NCI-H82 treated with DMSO at 0.1 percent for 48 hours (cell line): ENCODE results near the gene AMACR.

Experiments
- DNase-seq: peaks from one replicate; lab custom pipeline; 2025; ENCODE audit not compliant: unreplicated experiment; lab: John Stamatoyannopoulos, UW

Gene AMACR

DNA sequence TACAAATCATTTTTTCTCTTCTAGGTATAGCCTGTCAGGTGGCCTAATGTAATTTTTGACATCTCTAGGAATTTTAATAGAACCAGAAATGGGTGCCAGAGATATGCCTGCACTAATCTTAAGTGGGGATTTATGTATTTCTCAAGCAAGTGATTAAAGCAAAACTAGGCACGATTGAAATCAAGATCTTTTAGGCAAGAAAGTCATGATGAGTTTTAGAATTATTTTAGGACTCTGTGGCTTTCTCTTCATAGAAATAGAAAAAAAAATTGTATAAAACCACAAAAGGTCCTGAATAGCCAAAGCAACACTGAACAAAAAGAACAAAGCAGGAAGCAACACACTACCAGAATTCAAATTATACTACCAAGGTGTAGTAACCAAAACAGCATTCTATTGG, 952 bp upstream of the AMACR start:
- DNase-seq: no peak

DNA sequence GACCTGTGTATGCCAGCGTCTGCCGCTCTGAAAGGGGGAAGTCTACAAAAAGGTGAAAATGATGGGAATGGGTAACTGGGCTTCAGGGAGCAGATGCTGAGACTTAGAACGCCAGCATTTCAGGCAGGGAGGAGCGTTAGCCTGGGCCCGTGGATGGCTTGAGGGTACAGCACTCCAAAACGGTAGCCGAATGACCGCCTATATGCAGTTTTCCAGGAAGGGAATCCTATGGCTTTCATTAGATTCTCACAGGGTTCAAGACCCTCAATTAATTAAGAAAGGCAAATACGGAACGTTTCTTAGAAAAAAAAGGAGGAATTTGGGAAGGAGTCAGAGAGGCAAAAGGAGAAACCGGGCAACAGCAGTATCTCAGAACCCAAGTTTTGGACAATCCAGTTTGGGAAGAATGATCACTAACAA, 639 bp downstream of the AMACR start:
- DNase-seq: no peak

DNA sequence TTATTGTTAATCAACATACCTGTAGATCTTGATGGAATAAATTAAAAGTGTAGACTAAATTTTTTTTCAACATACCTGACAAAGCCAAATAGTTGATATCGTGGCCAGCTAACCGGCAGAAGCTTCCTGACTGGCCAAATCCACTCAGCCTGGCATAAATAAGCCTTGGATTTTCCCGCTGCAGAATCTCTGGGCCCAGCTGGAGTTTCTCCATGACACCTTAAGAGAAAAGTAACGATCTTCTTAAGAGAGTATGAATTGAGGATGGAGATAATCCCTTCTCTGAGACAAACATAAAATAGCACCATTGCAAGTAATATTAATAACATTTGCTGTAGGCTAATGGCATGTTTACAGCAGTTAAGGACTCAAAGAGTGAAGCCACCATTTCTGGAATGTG, 2.2 kb downstream of the AMACR start:
- no peak for DNase-seq

DNA sequence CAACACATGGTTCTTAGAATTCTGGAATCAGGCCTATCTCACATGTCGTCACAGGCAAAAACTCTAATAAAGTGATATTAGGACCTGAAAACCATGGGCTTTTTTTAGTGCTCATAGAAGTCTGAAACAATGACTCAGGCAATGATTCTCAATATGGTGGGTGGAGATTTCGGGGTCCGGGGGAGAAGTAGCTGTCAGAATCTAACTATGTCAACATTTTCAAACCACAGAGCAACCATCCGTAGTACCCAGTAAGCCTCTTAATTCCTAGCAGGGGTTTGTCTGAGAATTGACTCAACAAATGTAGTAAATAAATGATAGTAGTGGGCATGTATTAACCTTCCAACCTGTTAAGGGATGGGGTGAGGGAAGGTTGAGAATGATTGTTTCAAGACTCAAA, 2.6 kb downstream of the AMACR start:
- no peak for DNase-seq

DNA sequence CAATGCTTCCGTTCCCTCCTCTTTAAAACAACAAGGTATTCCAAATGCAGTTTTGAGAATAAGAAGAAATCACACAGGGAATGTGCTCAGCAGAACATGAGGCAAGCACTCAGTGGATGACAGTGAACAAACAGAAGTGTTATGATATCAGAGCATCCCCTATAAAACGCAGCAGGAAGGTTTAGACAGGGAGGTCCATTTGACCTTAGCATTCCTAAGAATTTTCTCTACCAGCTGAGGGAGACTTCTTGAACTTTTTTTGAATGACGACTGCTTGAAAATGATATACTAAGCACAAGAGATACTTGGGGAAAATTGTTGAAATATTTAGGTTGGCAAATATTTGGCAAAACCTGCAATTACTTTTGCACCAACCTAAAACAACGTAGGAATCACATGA, 3.9 kb downstream of the AMACR start:
- DNase-seq: no peak

DNA sequence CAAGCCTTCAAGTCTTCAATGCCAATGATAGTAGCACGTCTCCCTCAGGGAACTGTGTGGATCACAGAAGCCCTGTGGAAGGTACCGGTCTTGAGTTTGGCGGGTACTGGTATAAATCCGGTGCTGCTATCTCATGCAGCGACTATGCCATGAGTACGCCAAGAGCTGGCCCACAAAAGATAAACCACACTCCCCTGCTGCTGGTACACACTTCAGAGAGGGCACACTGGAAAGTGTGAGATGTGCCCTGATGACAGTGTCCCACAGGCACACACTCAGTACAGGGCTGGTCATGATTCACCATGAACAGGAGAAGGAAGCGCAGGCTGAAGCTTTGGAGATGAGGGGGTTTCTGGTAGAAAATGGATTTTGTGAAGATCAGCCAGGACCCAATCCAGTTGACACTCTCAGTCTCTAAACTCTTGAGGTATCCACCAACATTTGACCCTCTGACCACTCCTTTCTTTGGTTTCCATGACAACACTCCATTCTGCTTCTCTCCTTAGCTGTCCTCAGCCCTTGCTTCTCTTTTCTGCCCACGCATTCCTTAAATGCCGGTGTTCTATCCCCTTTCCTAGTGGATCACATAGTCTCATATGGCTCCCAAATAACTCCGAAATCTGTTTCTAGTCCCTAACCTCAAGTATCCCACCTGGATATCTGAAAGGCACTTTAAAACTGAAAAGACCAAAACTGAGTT, 5.1 kb downstream of the AMACR start:
- DNase-seq: no peak

DNA sequence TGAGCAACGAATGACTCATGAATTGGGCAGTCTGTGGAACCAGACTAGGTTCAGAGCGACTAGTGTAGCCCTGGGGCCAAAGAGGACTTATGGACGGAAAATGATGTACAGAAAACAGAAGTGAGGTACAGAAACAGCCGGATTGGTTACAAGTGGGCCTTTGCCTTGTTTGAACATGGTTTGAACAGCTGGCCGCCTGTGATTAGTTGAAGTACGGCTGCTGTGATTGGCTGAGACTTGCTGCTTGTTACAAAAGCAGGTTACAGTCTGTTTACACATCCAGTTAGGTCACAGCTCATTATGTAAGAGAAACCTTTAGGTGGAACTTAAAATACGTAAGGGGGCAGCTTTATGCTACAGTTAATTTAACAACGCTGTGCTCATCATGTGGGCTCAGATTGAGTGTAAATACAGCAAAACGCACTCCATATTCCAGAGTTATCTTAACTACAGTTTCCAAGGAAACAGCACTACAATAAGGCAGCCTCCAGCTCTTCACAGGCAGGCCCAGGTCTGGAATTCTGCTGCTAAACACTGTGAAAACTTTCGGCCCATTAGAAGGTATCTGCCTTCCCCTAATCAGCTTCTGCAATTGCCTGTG, 6.5 kb downstream of the AMACR start:
- DNase-seq: peak; percentile 36

DNA sequence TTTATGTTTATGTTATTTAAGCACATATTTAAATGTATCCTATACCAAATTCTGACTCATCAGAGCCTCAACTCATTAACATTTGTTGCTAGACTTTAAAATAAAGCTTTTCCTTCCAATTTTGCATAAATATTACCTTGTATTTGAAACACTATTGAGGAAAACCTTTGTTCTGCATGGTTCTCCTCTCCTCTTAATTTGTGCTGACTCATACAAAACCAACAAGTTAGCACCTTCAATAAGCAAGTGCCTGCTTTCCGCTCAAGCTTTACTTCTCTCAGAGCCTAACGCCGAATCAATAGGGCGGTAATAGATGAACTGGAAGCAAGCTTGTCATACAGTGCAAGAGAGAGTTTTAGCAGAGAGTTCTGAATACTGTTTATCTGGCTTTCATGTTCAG, 7.9 kb downstream of the AMACR start:
- no peak for DNase-seq

DNA sequence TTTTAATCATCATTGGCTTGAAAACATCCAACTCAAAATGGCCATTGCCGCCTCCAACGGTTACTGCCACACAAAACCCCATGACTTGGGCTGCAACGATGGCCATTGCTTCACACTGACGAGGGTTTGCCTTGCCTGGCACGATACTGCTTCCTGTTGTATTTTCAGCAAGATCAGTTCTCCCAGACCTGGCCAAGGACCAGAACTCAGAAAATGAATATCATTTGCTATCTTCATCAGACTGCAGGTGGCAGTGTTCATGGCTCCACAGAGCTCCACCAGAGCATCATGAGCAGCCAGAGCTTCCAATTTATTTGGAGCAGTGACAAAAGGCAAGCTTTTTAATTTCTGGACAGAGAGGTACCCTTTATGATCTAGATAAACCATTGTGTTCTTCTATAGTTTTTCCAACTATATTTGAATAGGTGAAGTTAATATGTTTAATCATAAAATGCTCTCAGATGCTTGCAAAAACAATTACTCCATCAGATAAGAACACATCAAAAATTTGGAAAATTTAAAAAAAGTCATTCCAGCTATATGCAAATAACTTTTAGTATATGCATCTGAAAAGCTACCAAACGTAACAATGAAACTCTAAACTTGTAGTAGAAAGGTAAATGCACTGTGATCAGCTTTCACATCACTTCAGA, 10.4 kb downstream of the AMACR start:
- DNase-seq: no peak

DNA sequence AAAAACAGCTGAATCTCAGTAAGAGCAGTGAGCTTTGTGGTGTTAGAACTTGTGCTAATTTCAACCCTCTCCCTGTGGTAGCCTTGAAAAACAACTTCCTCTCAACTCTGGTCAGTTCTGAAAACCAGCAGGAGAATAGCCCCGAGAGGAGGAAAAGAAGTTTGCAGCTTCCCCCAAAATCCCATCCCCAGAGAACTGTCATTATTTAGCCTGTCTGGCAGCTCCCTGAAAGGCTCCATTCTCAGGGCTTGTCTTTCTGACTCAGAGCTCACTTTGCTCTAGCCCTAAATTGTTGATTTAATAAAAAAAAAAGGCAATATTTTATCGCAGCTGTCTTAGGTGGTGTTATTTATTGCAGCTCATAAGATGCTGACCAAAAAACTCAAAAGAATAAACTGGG, 12.0 kb downstream of the AMACR start:
- no peak for DNase-seq

DNA sequence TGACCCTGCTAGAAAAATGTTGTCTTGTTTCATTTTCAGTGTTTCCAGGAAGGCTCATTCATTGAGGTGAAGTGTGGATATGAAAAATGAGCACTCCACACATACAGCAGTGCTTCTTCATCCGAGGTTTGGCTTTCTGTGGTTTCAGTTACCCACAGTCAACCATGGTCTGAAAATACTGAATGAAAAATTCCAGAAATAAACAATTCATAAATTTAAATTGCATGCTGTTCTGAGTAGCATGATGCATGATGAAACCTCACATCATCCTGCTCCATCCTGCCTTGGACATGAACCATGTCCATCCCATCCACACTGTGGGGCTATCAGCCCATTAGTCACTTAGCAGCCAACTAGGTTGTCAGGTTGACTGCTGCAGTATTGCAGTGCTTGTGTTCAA, 13.0 kb downstream of the AMACR start:
- no peak for DNase-seq

DNA sequence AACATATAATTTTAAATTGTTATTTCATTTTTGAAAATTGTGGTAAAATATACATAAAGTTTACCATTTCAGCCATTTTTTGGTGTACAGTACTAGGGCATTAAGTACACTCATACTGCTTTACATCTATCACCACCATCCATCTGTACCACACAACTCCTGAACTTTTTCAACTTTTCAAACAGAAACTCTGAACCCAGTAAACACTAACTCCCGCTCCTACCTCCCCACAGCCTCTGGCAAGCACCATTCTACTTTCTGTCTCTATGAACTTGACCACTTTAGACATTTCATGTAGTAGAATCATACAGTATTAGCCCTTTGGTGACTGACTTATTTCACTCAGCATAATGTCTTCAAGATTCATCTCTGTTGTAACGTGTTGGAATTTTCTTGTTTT, 15.0 kb downstream of the AMACR start:
- DNase-seq: no peak

DNA sequence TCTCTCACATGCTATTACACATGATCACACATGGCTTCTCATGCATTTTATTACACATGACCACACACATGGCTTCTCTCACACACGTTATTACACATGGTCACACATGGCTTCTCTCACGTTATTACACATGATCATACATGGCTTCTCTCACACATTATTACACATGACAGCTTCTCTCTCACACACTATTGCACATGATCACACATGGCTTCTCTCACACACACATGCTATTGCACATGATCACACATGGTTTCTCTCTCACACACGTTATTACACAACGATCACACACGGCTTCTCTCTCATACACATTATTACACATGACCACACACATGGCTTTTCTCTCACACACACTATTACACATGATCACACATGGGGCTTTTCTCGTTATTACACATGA, 22.4 kb downstream of the AMACR start:
- DNase-seq: no peak

DNA sequence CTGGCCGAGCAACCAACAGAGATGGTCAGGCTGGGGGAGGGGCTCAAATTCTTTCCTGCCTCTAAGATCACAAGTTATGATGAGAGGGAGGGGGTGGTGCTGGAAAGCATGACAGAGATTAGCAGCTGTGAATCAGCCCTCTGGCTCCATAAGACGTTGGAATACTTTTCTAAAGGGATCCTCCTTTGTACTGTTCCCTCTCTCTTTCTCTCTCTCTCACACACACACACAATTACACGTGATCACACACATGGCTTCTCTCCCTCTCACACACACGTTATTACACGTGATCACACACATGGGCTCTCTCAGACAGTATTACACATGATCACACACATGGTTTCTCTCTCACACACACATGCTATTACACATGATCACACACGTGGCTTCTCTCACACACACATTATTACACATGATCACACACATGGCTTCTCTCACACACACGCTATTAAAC, 23.2 kb downstream of the AMACR start, which contains the start of gene SLC45A2:
Gene SLC45A2, minus strand, starts transcription at position 23 of the 454 bp plus-strand sequence. CDS start 110 bp downstream, outside the sequence.
- no peak for DNase-seq

DNA sequence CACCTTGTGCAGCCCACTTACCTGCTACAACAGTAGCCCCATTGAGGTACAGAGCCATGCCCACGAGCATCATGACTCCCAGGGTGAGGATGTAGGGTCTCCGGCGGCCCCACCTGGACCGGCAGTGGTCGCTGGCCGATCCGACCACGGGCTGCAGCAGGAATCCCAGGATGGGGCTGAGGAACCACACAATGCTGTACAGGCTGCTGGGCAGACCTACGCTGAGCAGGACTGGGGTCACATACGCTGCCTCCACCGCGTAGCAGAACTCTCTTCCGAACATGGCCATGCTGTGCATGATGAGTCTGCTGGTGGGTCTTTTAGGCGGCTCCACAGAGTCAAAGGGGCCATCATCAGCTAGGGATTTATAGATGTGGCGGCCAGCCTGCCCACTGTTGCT, 23.7 kb downstream of the AMACR start:
- no peak for DNase-seq

DNA sequence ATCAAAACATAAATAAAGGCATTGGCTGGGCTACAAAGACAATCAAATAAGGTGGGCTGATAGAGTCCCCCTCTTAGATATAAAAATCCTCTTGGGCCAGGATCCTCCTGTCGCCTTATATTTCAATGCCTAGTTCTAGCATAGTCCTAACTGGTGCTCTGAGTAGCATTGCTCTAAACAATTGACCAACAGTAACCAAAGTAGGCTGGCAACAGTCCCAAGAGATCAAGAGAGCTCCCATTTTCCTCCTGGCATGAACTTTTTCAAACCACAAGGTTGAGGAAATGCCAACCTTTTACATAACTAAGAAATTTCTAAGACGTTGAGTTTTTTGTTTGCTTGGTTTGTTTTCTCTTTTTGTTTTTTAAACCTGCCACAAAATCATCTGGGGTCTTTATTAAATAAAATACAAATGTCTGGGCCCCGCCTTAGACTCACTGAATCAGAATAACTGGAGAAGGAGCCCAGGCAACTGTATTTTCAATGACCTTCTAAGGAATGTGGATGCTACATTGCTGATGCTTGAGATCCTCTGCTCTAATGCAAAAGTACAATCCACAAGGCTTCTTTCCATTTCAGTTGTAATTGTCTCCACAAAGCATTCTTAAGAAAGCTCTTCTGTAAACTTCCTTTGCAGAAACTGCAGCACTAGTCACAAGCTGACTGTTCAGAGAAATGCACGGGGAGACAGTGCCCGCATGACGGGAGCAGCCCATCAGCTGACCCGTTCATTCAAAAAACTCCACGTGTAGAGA, 26.3 kb downstream of the AMACR start:
- DNase-seq: no peak

DNA sequence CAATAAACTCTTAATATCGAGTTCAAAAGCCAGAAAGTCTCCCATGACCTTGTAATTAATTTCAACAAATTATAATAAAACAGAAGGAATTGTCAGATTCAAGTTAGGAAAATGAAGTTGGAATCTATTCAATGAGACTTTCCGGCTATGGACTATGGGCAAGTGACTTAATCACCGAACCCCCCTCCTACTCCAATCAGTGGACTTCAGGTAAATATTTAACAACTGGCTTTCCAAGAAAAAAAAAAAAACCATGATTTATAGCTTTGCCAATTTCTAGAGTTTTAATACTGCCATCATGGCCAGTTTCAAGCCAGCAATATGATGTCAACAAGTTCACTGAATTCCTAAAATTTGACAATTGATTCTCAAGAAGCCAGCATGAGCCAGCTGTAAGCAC, 27.8 kb downstream of the AMACR start:
- no peak for DNase-seq

DNA sequence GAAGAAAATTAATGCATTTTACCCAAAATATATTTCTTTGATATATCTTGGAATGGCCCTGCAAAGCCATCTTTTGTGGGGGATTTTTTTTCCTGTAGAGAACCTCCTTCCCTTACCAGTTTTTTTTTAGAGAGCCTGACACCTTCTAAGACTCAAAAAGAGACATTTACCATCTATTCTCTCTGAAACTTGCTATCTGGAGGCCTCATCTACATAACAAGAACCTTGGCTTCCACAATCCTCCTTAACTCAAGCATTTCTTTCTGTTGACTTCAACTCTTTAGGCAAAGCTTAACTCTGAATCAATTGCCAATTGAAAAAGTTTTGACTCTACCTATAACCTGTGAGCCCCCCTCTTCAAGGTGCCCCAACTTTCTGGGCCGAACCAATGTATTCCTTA, 29.5 kb downstream of the AMACR start:
- DNase-seq: no peak

DNA sequence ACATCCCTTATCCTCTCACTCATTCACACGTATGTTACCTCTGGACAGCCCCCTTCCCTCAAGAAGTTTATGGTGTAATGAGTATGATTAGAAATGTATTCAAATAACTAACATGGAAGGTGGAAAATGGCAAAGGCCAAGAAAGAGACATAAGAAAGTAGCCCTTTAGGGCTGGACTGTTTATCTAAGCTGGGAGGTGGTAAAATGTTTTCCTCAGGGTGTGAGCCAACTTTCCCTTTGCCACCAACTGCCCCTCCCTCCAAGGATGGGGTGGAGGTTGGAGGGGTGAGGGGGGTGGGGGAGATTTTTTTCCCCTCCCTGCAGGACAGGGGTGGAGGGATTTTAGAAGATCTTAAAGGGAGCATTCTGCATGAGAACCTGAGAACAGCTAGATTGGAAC, 31.5 kb downstream of the AMACR start:
- no peak for DNase-seq

DNA sequence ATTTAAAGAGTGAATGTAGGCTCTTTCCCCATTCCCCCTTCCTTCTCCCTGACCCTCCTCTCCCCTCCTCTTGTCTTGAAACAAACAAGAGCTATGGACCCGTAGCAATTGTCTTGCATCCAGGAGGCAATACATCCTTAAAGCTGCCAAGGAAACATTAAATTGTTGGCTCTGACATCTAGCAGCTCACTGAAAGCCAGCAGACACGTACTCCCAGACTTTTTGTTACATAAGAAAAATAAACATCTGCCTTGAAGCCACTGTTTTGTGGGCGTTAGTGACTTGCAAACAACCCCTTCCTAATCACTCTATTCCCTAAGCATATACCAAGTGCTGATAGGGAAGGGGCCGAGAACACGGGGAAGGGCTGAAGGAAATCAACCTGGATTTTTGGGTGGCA, 32.0 kb downstream of the AMACR start:
- DNase-seq: no peak

DNA sequence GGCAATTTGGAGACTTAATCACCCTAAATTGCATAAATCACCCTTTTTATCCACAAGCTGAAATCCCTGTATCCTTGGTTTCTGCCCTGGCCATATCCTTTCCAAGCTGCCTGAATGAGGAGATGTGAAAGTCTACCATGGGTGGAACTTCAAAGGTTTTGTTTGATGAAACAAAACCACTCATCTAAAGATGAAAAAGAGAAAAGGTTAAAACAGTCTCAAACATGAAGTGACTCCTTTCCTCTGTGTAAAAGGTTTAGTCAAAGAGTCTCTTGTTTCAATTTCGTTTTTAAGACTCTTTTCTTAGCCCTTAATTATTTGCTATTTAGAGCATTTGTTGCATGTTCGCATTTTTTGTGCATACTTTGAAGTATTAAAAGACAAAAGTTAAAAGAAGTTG, 34.6 kb downstream of the AMACR start:
- no peak for DNase-seq
